PC-9 (cell line): ENCODE data around the gene FPGS. TPM values are rescaled to one million over a fixed set of nuclear protein-coding genes. Genes with fewer than 3 reads are reported as not detected.

ENCODE experiments used
- BruUV-seq: library from RNA; stranded (reverse); fragments of 400-500 nt; replicated peaks from 2 replicates; lab custom pipeline; 2021; lab: Mats Ljungman, UMichigan
- CTCF ChIA-PET: fragments of 300-600 bp; sonication (Branson Sonifier 250); formaldehyde crosslinking; loops from one replicate; lab custom pipeline; 2022; ENCODE audit warnings: antibody characterized with exemption; lab: Charles Lee
- POLR2A ChIA-PET: fragments of 300-600 bp; sonication (Branson Sonifier 250); formaldehyde crosslinking; loops from one replicate; lab custom pipeline; 2022; ENCODE audit warnings: antibody characterized with exemption; ENCODE audit not compliant: unreplicated experiment; lab: Charles Lee
- DNase-seq, 2 experiments: peaks; one replicate each; pipeline versions ENCODE4 v3.0.0 to v3.0.0-alpha.2; 2015 to 2022; ENCODE audit warnings: mixed read lengths in 1 of 2
- H2AFZ ChIP-seq: fragments of 200-600 bp; sonication (generic); 2 replicates; pipeline ENCODE4 v1.8.1; 2017; ENCODE audit warnings: antibody characterized with exemption
- H3F3A ChIP-seq: fragments of 200-600 bp; sonication (generic); 2 replicates; pipeline ENCODE4 v1.8.1; 2017; ENCODE audit warnings: antibody characterized with exemption, mild to moderate bottlenecking, low read depth; ENCODE audit not compliant: insufficient read depth
- H3K27ac ChIP-seq: fragments of 200-600 bp; sonication (generic); 2 replicates; pipeline ENCODE4 v1.6.1; 2016; ENCODE audit warnings: mixed run types
- H3K27me3 ChIP-seq: fragments of 200-600 bp; sonication (generic); 2 replicates; pipeline ENCODE4 v1.6.1; 2016; ENCODE audit warnings: low read depth, mixed run types; ENCODE audit not compliant: insufficient read depth
- H3K36me3 ChIP-seq: fragments of 200-600 bp; sonication (generic); 2 replicates; pipeline ENCODE4 v1.6.1; 2016; ENCODE audit warnings: low read depth, mixed run types
- H3K4me1 ChIP-seq: fragments of 200-600 bp; sonication (generic); replicated peaks from 2 replicates; pipeline ENCODE4 v1.6.1; 2016; ENCODE audit warnings: mixed run types; ENCODE audit not compliant: insufficient read depth
- H3K4me2 ChIP-seq: fragments of 200-600 bp; sonication (generic); 2 replicates; pipeline ENCODE4 v1.6.1; 2017; ENCODE audit warnings: mixed run types
- H3K4me3 ChIP-seq: fragments of 200-600 bp; sonication (generic); 2 replicates; pipeline ENCODE4 v1.6.1; 2016; ENCODE audit warnings: mixed run types
- H3K79me2 ChIP-seq: fragments of 200-600 bp; sonication (generic); 2 replicates; pipeline ENCODE4 v1.6.1; 2017; ENCODE audit warnings: low read depth, mixed run types
- H3K9me2 ChIP-seq: fragments of 200-600 bp; sonication (generic); 2 replicates; pipeline ENCODE4 v1.8.1; 2017; ENCODE audit warnings: mild to moderate bottlenecking; ENCODE audit not compliant: insufficient read depth
- H3K9me3 ChIP-seq: fragments of 200-600 bp; sonication (generic); 2 replicates; pipeline ENCODE4 v1.8.1; 2016; ENCODE audit warnings: low read depth; ENCODE audit not compliant: insufficient read depth
- H4K20me1 ChIP-seq: fragments of 200-600 bp; sonication (generic); 2 replicates; pipeline ENCODE4 v1.8.1; 2017; ENCODE audit not compliant: insufficient read depth
- EZH2 ChIP-seq: fragments of 200-600 bp; sonication (generic); IDR thresholded peaks from 2 replicates; pipeline ENCODE4 v1.8.0; 2017; ENCODE audit warnings: antibody characterized with exemption, low read depth
- intact Hi-C: fragments of 100-400 bp; cut with micrococcal nuclease; formaldehyde crosslinking; loops from one replicate; pipeline ENCODE4 v1.10.0; 2022; ENCODE audit not compliant: unreplicated experiment
- total RNA-seq: library from RNA; stranded (reverse); gene quantifications from 2 replicates; pipeline ENCODE4 v1.2.3, GENCODE V29; 2021
- TF ChIP-seq, protein P1 (sequence below): fragments of 200-600 bp; sonication (generic); conservative IDR thresholded peaks from 2 replicates; pipeline ENCODE4 v1.6.1; 2017; ENCODE audit warnings: mixed run types, antibody characterized with exemption, mild to moderate bottlenecking, moderate library complexity

The FPGS gene
- total RNA-seq, 1 experiment from 2014 or later = 152 TPM

DNA sequence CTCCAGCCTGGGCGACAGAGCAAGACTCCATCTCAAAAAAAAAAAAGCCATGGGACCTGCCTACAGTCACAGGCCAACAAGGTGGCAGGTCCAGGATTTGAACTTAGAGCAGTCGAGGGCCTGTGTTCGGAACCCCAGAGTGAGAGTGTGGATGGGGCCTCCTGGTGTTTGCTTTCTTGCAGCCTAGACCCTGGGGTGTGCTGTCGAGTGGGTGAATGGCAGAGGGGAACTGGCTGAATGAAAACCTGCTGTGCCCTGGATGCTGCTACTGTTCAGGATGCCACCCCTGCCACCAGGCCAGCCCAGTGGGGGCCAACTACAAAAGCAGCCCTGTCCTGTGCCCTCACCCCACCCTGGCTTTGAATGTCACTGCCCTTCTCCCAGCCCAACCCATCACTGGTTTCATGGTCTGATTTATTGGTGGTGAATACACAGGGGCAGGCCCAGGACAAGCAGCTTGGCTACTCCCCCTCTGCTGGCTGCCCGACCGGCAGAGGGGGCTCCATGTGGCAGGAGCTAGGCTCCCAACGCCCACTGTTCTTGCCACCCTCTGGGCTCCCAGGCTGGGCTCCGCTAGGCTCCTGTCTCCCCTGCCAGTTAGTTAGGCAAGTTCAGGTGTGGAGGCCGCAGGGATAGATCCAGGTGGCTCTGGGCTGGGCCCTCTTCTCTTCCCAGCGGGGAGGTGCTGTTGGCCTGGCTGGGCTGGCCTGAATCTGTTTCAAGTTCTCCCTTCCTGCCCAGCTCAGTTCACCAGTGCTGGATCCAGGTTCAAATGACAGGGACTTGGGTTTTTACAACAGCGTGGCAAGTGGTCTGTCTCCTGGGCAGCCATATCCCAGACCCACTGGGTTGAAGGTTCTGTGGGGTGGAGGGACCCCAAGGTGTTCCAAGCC, 12.2 kb downstream of the FPGS start:
- Histone ChIP-seq H2AFZ (no peak overlapping the region), H3K79me2 (no peaks in the 10 kb centered on the region), H3K27ac (no peak overlapping the region), H3K4me1 (no peaks in the 10 kb centered on the region), H3K9me2 (no peaks in the 10 kb centered on the region), H3K36me3 (peaks cover 26% of the 10 kb centered on the region; the same call in 1 of the 2 replicates), H3F3A (0 out of 2 replicates have a peak, but pooled peaks cover 8% of the 10 kb centered on the region), H3K4me2 (no peak overlapping the region), H4K20me1 (peaks cover 8% of the 10 kb centered on the region; the same call in 1 of the 2 replicates), H3K27me3 (no peaks in the 10 kb centered on the region), H3K9me3 (no peaks in the 10 kb centered on the region), H3K4me3 (no peak overlapping the region)
- no peak for TF ChIP-seq EZH2
- TF ChIP-seq, protein P1, sequence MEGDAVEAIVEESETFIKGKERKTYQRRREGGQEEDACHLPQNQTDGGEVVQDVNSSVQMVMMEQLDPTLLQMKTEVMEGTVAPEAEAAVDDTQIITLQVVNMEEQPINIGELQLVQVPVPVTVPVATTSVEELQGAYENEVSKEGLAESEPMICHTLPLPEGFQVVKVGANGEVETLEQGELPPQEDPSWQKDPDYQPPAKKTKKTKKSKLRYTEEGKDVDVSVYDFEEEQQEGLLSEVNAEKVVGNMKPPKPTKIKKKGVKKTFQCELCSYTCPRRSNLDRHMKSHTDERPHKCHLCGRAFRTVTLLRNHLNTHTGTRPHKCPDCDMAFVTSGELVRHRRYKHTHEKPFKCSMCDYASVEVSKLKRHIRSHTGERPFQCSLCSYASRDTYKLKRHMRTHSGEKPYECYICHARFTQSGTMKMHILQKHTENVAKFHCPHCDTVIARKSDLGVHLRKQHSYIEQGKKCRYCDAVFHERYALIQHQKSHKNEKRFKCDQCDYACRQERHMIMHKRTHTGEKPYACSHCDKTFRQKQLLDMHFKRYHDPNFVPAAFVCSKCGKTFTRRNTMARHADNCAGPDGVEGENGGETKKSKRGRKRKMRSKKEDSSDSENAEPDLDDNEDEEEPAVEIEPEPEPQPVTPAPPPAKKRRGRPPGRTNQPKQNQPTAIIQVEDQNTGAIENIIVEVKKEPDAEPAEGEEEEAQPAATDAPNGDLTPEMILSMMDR = no peak
- BruUV-seq = TSS peak; percentile 42
- ChIA-PET POLR2A (no interaction called here), CTCF (no interaction called here)
- DNase-seq = no peak
- intact Hi-C loops = no loop called here

DNA sequence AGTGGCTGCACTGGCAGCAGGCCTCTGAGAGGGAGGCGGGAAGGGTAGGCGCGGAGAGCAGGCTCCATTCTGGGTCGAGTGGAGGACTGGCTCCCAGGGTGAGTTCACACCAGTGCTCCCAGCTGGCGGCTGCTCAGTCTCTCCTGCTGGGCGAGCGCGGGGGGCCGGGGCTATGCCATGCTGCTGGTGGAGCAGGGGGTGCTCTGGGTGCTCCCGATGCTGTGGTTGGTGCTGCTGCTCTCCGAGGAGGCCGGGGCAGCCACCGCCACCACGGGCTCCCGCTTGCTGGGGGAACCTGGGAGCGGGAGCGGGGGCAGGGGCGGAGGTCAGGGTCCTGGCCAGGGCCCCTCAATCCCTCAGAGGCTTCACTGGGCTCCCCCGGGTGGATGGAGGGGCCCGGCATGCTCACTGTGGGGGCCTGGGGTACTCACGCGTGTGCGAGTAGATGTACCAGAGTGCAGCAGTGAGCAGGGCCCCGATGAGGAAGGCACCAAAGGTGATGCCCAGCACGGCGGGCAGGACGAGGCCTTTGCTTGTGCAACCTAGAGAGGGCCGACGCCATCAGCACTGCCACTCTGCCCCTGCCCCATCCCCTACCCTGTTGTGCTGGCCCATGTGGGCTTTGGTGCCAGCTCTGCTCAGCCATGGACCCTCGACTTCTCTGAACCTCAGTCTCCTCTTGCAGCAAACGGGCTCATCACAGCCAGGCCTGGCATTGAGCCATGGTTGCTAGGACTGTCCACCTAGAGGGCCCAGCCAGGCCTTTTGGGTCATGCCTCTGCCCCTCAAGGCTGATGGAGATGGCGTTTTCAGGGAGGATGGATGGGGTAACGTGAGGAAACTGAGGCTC, 13.1 kb downstream of the FPGS start:
- intact Hi-C loops = no loop called here

DNA sequence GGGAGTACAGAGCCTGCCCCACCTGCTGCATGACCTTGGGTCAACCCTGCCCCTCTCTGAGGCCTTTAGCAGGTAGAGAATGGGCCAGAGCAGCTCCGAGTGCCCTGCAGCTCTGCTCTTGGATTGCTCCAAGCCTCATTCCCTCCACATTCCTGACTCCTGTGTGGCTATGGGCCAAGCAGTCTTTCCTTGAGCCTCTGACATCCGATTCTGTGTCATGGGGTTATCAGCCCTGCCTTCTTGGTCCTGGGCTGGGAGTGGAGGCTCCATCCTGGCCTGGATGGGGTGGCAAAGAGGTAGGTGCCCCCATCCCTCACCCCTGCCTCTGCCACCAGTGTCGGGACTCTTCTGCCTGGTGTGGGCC, 13.7 kb downstream of the FPGS start:
- no peak for DNase-seq
- no TSS peak for BruUV-seq
- no peaks in the 10 kb centered on the region for H3K9me3 ChIP-seq
- H3K79me2 ChIP-seq = no peaks in the 10 kb centered on the region
- no peaks in the 10 kb centered on the region for H3K27me3 ChIP-seq
- H4K20me1 ChIP-seq = 0 out of 2 replicates have a peak, but pooled peaks cover 8% of the 10 kb centered on the region
- ChIA-PET POLR2A (no interaction called here), CTCF (no interaction called here)
- intact Hi-C loops = no loop called here
- no peak overlapping the region for H3K27ac ChIP-seq
- H3K4me3 ChIP-seq = no peak overlapping the region
- no peaks in the 10 kb centered on the region for H3K4me1 ChIP-seq
- no peak overlapping the region for H2AFZ ChIP-seq
- 0 out of 2 replicates have a peak, but pooled peaks cover 16% of the 10 kb centered on the region for H3K36me3 ChIP-seq
- H3F3A ChIP-seq = 0 out of 2 replicates have a peak, but pooled peaks cover 11% of the 10 kb centered on the region
- no peak overlapping the region for H3K4me2 ChIP-seq
- no peaks in the 10 kb centered on the region for H3K9me2 ChIP-seq
- no peak for TF ChIP-seq EZH2
- TF ChIP-seq, protein P1 = no peak

More for the DNA sequence above, 13.1 kb downstream of the FPGS start:
- CTCF ChIA-PET = no interaction called here
- Histone ChIP-seq H3K79me2 (no peaks in the 10 kb centered on the region), H3K4me3 (no peak overlapping the region), H3F3A (0 out of 2 replicates have a peak, but pooled peaks cover 9% of the 10 kb centered on the region), H3K36me3 (0 out of 2 replicates have a peak, but pooled peaks cover 18% of the 10 kb centered on the region), H4K20me1 (0 out of 2 replicates have a peak, but pooled peaks cover 8% of the 10 kb centered on the region), H3K9me3 (no peaks in the 10 kb centered on the region), H3K27me3 (no peaks in the 10 kb centered on the region), H3K27ac (no peak overlapping the region), H3K9me2 (no peaks in the 10 kb centered on the region), H3K4me2 (no peak overlapping the region), H3K4me1 (no peaks in the 10 kb centered on the region), H2AFZ (no peak overlapping the region)
- TF ChIP-seq EZH2 = no peak
- TF ChIP-seq, protein P1 = no peak
- no peak for DNase-seq
- POLR2A ChIA-PET = no interaction called here
- BruUV-seq = no TSS peak
